Activated CD4-positive, alpha-beta T cell treated with anti-CD3 and anti-CD28 coated beads, Interleukin-10, Interleukin-2, amounts not matched to agents 100 ng/mL and 50 ng/mL, durations not matched to agents 16 hours and 8 hours (primary cell): ENCODE results near the gene STARD8.
"Not testable (repeated sequence)": the region's sequence is repeated elsewhere in the genome, so short reads cannot be mapped to it uniquely, and the experiment has no call there.

Experiments used
- DNase-seq: peaks from one replicate; pipeline ENCODE4 v3.0.0-alpha.2; 2020

The STARD8 gene

DNA sequence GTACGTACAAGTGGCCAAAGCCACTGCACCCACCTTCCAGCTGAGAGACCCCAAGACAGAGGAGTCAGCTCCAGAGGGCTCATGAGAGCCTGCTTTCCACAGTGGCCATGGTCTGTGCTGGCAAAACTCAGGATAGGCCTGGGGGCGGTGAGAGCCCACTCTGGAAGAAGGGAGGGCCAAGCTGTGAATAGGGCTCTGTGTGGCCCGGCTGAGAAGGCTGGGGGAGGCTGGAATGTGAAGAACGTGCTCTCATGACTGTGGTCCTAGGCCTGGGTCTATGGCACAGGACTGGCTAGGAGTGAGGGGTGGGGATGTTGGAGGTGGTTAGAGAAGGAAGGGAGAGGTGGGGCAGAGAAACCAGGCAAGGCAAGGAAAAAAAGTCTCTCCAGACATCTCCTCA lies 13.3 kb downstream of the STARD8 start:
- no peak for DNase-seq

DNA sequence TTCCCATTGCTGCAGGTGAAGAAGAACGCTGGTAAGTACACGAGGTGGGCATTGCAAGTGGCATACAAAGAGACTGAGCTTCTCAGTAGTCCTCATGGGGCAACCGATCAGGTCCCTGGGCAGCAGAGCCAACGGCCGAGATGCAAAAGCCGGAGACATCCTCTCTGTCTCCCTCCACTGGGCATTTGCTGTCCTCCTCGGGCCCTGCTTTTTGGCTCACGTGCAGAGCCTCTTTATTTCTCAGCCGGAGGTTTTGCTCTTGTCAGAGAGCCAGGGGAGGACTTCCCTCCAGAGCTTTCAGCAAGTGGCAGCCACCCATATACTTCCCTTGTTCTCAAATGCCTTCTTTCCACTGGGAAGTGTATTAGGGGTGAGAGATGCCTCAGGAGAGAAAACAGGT lies 18.0 kb downstream of the STARD8 start:
- DNase-seq: no peak

DNA sequence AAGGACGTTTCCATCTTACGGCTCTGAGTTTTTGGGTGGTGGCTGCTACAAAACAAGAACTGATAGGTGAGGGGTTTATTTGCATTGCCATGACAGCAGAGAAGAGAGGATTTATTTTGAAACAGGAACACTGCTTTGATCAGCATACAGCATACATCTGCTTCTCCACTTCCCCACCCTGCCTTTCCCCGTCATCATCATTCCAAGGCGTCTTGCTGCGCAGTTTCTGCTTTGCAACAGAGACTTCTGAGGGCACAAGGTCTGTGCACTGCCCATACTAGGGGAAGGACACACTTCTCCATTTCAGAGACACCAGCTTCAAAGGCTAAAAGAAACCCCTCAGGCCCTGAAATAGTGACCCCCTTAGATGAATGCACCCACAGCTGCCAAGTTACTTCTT lies 19.1 kb downstream of the STARD8 start:
- DNase-seq: no peak

- no peak for DNase-seq
Observed at GRCh38 chrX:68669094-68669860, 21.8 kb downstream of the STARD8 start.

DNA sequence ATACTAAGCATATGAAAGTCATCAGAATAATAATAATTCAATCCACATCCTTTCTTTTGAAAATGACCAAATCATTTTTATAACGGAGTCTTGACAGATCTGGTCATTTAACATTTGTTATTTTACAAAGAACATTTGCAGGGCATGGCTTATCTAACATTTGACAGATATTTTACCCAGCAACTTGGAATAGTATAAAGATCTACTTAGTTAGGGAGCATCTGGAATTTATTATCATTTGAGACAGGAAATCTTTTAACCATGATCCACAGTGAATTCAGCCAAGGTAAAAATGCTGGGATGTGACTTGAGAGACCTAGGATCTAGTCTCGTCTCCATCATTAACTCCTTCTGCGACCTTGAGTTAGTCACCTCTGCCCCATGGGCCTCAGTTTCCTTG lies 22.4 kb downstream of the STARD8 start:
- DNase-seq: no peak

GRCh38 chrX:68671221-68671620 lies 23.8 kb downstream of the STARD8 start:
- no peak for DNase-seq

- no peak for DNase-seq
Observed at GRCh38 chrX:68672581-68673318, 25.3 kb downstream of the STARD8 start.

- no peak for DNase-seq
Observed at GRCh38 chrX:68675571-68675970, 28.1 kb downstream of the STARD8 start.

- DNase-seq: no peak
Observed at GRCh38 chrX:68676335-68676734, 28.9 kb downstream of the STARD8 start.

DNA sequence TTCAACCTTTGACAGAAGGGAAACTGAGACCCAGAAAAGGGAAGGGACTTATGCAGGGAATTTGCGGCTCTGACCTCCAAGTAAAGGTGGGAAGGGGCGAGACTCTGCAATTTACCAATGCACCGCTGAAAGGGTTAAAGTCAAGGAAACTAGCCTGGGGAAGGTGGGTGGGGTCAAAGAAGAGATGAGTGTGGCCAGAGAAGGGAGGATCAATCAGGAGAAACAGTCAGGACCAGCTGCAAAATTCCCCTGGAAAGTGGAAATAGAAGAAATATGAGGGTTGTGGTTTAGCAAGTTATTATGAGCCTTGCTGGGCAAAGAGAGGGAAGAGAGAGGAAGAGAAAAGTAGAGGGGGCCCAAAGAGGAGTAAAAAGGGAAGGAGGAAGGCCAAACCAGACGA lies 30.5 kb downstream of the STARD8 start:
- no peak for DNase-seq

DNA sequence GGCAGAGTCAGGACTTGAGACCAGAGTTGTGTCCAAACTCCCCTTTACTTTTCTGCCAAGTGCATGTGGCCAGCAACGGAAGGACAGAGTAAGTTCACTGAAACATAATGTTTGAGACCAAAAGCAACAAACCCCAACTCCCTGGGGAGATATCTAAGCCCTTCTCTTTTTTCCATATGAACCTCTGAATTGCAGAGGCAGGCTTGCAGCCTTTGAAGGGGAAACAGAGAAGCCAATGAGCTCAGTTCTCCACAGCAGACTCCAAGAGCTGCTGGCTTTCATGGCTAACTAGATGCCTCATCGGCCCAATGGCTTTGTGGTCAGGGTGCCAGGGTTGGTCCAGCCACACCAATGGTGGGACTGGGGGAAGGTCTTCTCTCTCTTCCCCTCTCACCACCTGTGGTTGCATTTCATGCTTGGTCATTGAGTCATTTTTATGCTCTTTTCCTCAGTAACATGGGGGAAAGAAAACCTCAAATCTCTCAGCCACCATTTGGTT lies 34.0 kb downstream of the STARD8 start:
- DNase-seq: peak; percentile 17

- no peak for DNase-seq
Observed at GRCh38 chrX:68682790-68683189, 35.3 kb downstream of the STARD8 start.

DNA sequence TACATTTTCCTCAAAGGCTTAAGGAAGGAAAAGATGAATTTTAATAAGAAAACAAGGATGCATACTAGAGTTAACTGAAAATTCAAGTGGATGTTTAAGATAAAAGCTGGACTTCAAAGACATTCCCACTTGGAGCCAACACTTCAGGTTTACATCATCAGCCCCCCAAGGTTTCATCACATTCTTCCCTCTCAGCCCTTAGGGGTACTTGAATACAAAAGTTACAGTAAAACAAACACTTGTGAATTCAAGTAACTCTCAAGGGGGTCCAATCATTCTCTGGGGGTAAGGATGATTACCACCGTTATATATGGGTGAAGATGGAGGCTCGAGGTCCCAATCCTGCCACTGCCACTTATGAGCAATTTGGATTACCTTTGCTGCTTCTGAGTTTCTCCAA lies 36.1 kb downstream of the STARD8 start:
- DNase-seq: no peak

- DNase-seq: peak; percentile 18
Observed at GRCh38 chrX:68684291-68684918, 36.9 kb downstream of the STARD8 start.

DNA sequence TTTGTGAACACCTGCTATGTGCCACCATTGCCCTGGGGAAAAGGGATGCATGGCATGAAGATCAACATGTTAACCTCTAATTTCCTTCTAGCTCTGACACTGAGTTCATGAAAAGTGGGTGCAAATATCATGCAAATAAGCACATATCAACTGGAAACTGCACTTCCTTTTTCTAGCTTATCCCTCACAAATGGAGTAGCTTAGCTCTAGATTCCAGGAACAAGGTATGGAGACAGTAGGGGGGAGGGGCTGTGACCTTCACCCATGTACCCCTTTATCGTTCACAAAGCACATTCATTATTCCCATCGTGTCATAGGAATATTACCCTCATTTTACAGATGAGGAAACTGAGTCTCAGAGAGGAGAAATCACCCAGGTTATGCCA lies 37.4 kb downstream of the STARD8 start:
- no peak for DNase-seq

DNA sequence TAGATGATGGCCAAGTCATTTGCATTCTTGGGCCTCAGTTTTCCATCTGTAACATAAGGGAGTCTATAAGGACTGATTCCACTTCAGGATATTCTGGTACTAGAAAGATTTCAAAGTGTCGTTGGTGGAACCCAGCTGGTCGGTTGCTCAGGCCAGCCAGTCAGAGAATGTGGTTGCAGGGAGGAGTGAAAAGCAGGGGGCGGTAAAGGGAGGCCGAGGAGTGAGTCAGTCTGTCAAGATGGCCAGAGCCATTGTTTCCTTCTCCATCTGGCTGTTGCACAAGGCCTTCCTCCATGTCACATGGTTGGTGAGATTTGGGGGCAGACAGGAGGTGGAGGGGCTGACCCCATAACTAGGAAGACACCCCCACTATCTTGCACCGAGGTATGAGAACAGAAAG lies 38.2 kb downstream of the STARD8 start:
- DNase-seq: no peak

DNA sequence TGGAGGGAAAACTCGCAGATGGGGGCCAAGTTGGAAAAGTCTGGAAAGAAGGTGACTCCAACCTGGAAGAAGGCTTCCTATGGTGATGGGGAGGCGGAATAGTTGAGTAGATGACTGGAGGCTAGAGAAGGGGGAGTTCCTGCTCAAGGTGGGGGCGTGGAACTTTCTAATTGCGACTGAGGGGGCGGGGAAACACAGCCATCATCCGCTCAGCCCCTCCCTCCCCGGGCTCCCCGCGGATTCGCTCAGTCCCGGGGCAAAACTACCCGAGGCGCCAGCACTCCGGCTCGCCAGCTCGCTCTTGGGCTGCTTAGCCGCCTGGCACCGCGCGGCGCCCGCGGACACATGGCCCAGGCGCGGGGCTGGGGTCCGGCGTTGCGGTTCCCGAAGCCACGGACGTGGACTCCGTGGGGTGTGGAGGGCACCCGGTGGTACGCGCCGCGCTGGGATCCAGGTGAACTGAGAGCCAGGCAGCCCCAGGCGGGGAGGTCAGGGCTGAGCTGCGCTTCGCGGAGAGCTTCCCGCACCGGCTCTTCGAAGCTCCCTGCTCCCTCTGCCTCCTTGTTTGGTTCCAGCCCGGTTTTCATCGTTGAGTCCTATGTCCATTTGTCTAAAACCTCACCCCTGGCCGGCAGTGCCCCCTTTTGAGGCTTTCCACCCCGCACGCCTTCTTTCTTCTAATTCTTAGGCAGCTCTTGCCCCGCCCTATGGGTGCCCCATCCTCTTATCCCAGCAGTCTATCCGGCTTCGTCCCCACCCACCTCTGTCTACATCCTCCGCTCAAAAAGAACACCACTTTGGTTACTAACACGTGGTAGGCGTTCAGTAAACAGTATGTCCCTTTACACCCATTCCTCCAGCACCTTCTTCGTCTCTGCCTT lies 38.9 kb downstream of the STARD8 start:
- peak; percentile 26 for DNase-seq

DNA sequence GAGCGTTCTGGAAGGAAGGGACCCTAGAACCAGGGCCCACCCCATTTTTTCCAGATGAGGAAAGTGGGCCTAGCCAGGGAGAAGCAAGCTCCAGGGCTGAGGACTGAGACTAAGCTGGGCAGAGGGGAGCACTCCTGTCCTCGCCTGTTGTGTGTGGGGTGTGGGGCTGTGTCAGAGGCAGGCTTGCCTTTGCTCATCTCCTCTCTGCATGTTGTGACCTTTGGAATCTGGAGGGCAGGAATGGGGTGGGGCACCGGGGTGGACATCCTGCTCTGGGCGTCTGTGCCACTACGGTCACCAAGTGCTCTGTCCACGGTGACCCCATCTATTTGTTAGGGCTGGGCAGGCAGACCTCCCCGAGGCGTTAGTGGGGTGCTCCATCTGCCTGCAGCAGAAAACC lies 41.5 kb downstream of the STARD8 start:
- DNase-seq: not testable (repeated sequence)

GRCh38 chrX:68690936-68691501 lies 43.6 kb downstream of the STARD8 start:
- no peak for DNase-seq

DNA sequence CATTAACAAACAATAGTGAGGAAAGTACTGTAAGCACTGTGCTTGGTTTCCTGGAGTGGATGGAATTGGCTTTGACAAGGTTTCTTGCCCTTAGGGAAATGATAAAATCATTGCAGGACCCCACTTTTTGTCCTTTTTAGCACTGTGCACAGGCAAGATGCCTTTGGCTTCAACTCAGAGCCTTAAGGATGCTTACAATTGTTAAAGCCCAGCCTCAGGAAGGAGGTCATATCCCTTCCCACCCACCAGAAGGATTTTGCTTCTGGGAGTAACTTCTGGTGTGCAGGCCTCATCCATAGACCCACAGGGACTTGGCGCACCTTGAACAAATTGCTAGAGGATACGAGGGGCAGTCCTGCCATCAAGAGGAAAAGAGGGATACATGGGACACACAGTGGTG lies 44.5 kb downstream of the STARD8 start:
- no peak for DNase-seq

- DNase-seq: no peak
Observed at GRCh38 chrX:68692651-68693050, 45.2 kb downstream of the STARD8 start.
